B cell (primary cell): Measurements from ENCODE around the gene PLEKHM1. TPM values are rescaled to one million over a fixed set of nuclear protein-coding genes. Genes with fewer than 3 reads are reported as not detected.
"Not testable (repeated sequence)": the region's sequence is repeated elsewhere in the genome, so short reads cannot be mapped to it uniquely, and the experiment has no call there.

ENCODE experiments used
- ATAC-seq: fragments of 200-7000 bp; cut with Tn5 transposase; one replicate; pipeline ENCODE4 v1.10.0; 2021; ENCODE audit warnings: low read depth, mild to moderate bottlenecking, moderate number of reproducible peaks, moderate library complexity
- CTCF ChIA-PET: fragments of 350-600 bp; sonication (Branson Sonifier 250); formaldehyde crosslinking; loops from one replicate; lab custom pipeline; 2021; ENCODE audit warnings: antibody characterized with exemption, inconsistent platforms; lab: Charles Lee
- POLR2A ChIA-PET: fragments of 350-600 bp; sonication (Branson Sonifier 250); formaldehyde crosslinking; loops from one replicate; lab custom pipeline; 2021; ENCODE audit warnings: antibody characterized with exemption; lab: Charles Lee
- DNase-seq: peaks from one replicate; pipeline ENCODE4 v3.0.0; 2013
- H2AFZ ChIP-seq: 2 replicates; pipeline ENCODE4 v1.6.1; 2012; ENCODE audit warnings: mild to moderate bottlenecking, low read depth, low read length; ENCODE audit not compliant: insufficient read depth, poor library complexity, severe bottlenecking
- H3K27ac ChIP-seq, 2 donors: 1 replicate in 1 of 2; 2 replicates in 1 of 2; pipeline ENCODE4 v1.5.1; 2012 to 2013; ENCODE audit warnings: low read length in 2 of 2, mild to moderate bottlenecking in 2 of 2, moderate library complexity in 1 of 2
- H3K27me3 ChIP-seq, 4 experiments: fragments of 200-600 bp in 1 of 4; sonication (generic) in 1 of 4; replicated peaks in 1 of 4; 1 replicate in 2 of 4; 2 replicates in 2 of 4; pipeline versions ENCODE4 v1.6.1 to v1.7.0; 2013 to 2016; ENCODE audit warnings: low read length in 3 of 4, mild to moderate bottlenecking in 2 of 4, mixed read lengths in 1 of 4, moderate library complexity in 1 of 4; ENCODE audit not compliant: insufficient read depth in 4 of 4, control insufficient read depth in 3 of 4; ENCODE audit errors: control extremely low read depth in 1 of 4
- H3K36me3 ChIP-seq, 2 experiments: replicated peaks in 1 of 2; 1 replicate in 1 of 2; 2 replicates in 1 of 2; pipeline versions ENCODE4 v1.6.1 to v1.7.1; 2013; ENCODE audit warnings: low read length in 1 of 2; ENCODE audit not compliant: insufficient read depth in 2 of 2, control insufficient read depth in 1 of 2; ENCODE audit errors: control extremely low read depth in 1 of 2, extremely low read depth in 1 of 2
- H3K4me1 ChIP-seq, 2 donors: fragments of 200-600 bp in 1 of 2; sonication (generic) in 1 of 2; 1 replicate in 1 of 2; 2 replicates in 1 of 2; pipeline versions ENCODE4 v1.5.1 to v1.6.1; 2013 to 2017; ENCODE audit warnings: low read length in 2 of 2; ENCODE audit not compliant: control insufficient read depth in 2 of 2, insufficient read depth in 2 of 2
- H3K4me2 ChIP-seq: replicated peaks from 2 replicates; pipeline ENCODE3; 2012; ENCODE audit warnings: mild to moderate bottlenecking, low read depth, low read length; ENCODE audit not compliant: poor library complexity, severe bottlenecking
- H3K4me3 ChIP-seq, 5 experiments: fragments of 200-600 bp in 1 of 5; sonication (generic) in 1 of 5; 1 replicate in 3 of 5; 2 replicates in 2 of 5; pipeline versions ENCODE4 v1.5.1 to v1.7.0; 2011 to 2016; ENCODE audit warnings: low read length in 4 of 5, mild to moderate bottlenecking in 4 of 5, low read depth in 2 of 5, control low read depth in 1 of 5, moderate library complexity in 1 of 5; ENCODE audit not compliant: insufficient read depth in 1 of 5; ENCODE audit errors: control extremely low read depth in 1 of 5, extremely low read depth in 1 of 5
- H3K79me2 ChIP-seq: fragments of 200-600 bp; sonication (generic); one replicate; pipeline ENCODE4 v1.6.0; 2016; ENCODE audit warnings: low read length; ENCODE audit not compliant: control insufficient read depth, insufficient read depth
- H3K9ac ChIP-seq: fragments of 200-600 bp; sonication (generic); 2 replicates; pipeline ENCODE4 v1.6.1; 2017; ENCODE audit warnings: mild to moderate bottlenecking, low read length, moderate library complexity
- H3K9me3 ChIP-seq, 3 donors: one replicate each; pipeline versions ENCODE4 v1.6.1 to v1.7.1; 2013; ENCODE audit warnings: low read length in 2 of 3; ENCODE audit not compliant: control insufficient read depth in 2 of 3, insufficient read depth in 1 of 3; ENCODE audit errors: control extremely low read depth in 1 of 3
- H4K20me1 ChIP-seq: 2 replicates; pipeline ENCODE4 v1.6.0; 2012; ENCODE audit warnings: mild to moderate bottlenecking, low read length; ENCODE audit not compliant: insufficient read depth, control insufficient read depth, poor library complexity, severe bottlenecking
- H3K27ac Mint-ChIP-seq: one replicate; pipeline ENCODE4 v1.8.0; 2021; ENCODE audit warnings: mixed read lengths
- H3K27me3 Mint-ChIP-seq: one replicate; pipeline ENCODE4 v1.8.0; 2021; ENCODE audit warnings: mixed read lengths
- H3K4me1 Mint-ChIP-seq: one replicate; pipeline ENCODE4 v1.8.0; 2021; ENCODE audit warnings: mixed read lengths
- H3K4me3 Mint-ChIP-seq: one replicate; pipeline ENCODE4 v1.8.0; 2021; ENCODE audit warnings: mixed read lengths
- H3K9me3 Mint-ChIP-seq: one replicate; pipeline ENCODE4 v1.8.0; 2022; ENCODE audit warnings: mixed read lengths; ENCODE audit not compliant: insufficient read depth
- WGBS: methylation state at CpG from one replicate; pipeline ENCODE4 v1.1.5; 2013; ENCODE audit warnings: missing lambda C conversion rate; ENCODE audit not compliant: insufficient coverage; 5-methylcytosine and 5-hydroxymethylcytosine counted together
- intact Hi-C: fragments of 100-400 bp; cut with micrococcal nuclease; formaldehyde crosslinking; loops from one replicate; pipeline ENCODE4 v1.10.0; 2022
- polyA plus RNA-seq: library from polyadenylated mRNA; depleted of rRNA; stranded (reverse); fragments of >200 nt; gene quantifications from 2 replicates; pipeline ENCODE4 v1.2.3, GENCODE V29; 2012
- total RNA-seq, 2 donors: library from RNA; stranded (reverse); fragments of 120-200 nt in 1 of 2; gene quantifications; 1 replicate in 1 of 2; 2 replicates in 1 of 2; pipeline versions ENCODE4 v1.2.3 to v1.2.4, GENCODE V29; 2013 to 2022

The PLEKHM1 gene
- total and polyA plus RNA-seq, 2 donors (not counting 1 experiment from before 2014, with no cell fraction given), result 26.2 to 73.9 TPM

GRCh38 chr17:45468293-45469203, 22.0 kb downstream of the PLEKHM1 start:
- DNase-seq, H3K27me3 ChIP-seq, H3K27ac Mint-ChIP-seq, H4K20me1 ChIP-seq, intact Hi-C loops, H3K27me3 Mint-ChIP-seq, H3K79me2 ChIP-seq, H3K4me3 ChIP-seq, H3K4me2 ChIP-seq, ATAC-seq, POLR2A ChIA-PET, H3K27ac ChIP-seq, CTCF ChIA-PET, H3K4me1 Mint-ChIP-seq, H3K9ac ChIP-seq, H3K9me3 ChIP-seq, H3K4me1 ChIP-seq, H2AFZ ChIP-seq, H3K4me3 Mint-ChIP-seq, H3K9me3 Mint-ChIP-seq, H3K36me3 ChIP-seq: not testable (repeated sequence)
- WGBS, result 100% methylated on average over 1 of the region's 14 CpGs

GRCh38 chr17:45461524-45462327, 28.8 kb downstream of the PLEKHM1 start:
- CTCF ChIA-PET, H3K4me3 Mint-ChIP-seq, POLR2A ChIA-PET, H3K36me3 ChIP-seq, H3K79me2 ChIP-seq, H3K9me3 ChIP-seq, H3K9me3 Mint-ChIP-seq, H3K4me2 ChIP-seq, H3K27me3 Mint-ChIP-seq, H3K27me3 ChIP-seq, H3K4me3 ChIP-seq, H3K9ac ChIP-seq, H2AFZ ChIP-seq, intact Hi-C loops, H4K20me1 ChIP-seq: not testable (repeated sequence)
- DNase-seq (peak; percentile 80), ATAC-seq (peak; percentile 100)
- peaks cover 14% of the 10 kb centered on the region for H3K4me1 Mint-ChIP-seq
- H3K27ac Mint-ChIP-seq, result peak overlapping the region; percentile 50
- whole genome bisulfite sequencing, result 0% methylated on average over 1 of the region's 8 CpGs
- H3K27ac ChIP-seq, result peak overlapping the region in 1 of 2 donors; percentile 34
- H3K4me1 ChIP-seq, result peaks cover 4 to 18% of the 10 kb centered on the region in 2 donors

- H3K27me3 Mint-ChIP-seq, POLR2A ChIA-PET, H2AFZ ChIP-seq, H3K9me3 Mint-ChIP-seq, H3K9ac ChIP-seq, H3K27ac ChIP-seq, ATAC-seq, intact Hi-C loops, H3K79me2 ChIP-seq, CTCF ChIA-PET, H3K27ac Mint-ChIP-seq, H3K4me2 ChIP-seq, H3K4me3 Mint-ChIP-seq, H3K36me3 ChIP-seq, DNase-seq, H3K9me3 ChIP-seq, H3K27me3 ChIP-seq, H4K20me1 ChIP-seq, H3K4me3 ChIP-seq: not testable (repeated sequence)
- WGBS, result 100% methylated on average over 3 of the region's 5 CpGs
- peaks cover 14% of the 10 kb centered on the region for H3K4me1 Mint-ChIP-seq
- H3K4me1 ChIP-seq, result peaks cover 4 to 18% of the 10 kb centered on the region in 2 donors
These were observed 30.1 kb downstream of the PLEKHM1 start for GRCh38 chr17:45460422-45460821.
